B cell (primary cell): ENCODE measurements around the gene NFILZ. TPM values are rescaled to one million over a fixed set of nuclear protein-coding genes. Genes with fewer than 3 reads are reported as not detected.

ENCODE experiments used
- ATAC-seq: fragments of 200-7000 bp; cut with Tn5 transposase; one replicate; pipeline ENCODE4 v1.10.0; 2021; ENCODE audit warnings: low read depth, mild to moderate bottlenecking, moderate number of reproducible peaks, moderate library complexity
- CTCF ChIA-PET: fragments of 350-600 bp; sonication (Branson Sonifier 250); formaldehyde crosslinking; loops from one replicate; lab custom pipeline; 2021; ENCODE audit warnings: antibody characterized with exemption, inconsistent platforms; lab: Charles Lee
- POLR2A ChIA-PET: fragments of 350-600 bp; sonication (Branson Sonifier 250); formaldehyde crosslinking; loops from one replicate; lab custom pipeline; 2021; ENCODE audit warnings: antibody characterized with exemption; lab: Charles Lee
- DNase-seq: peaks from one replicate; pipeline ENCODE4 v3.0.0; 2013
- H2AFZ ChIP-seq: 2 replicates; pipeline ENCODE4 v1.6.1; 2012; ENCODE audit warnings: mild to moderate bottlenecking, low read depth, low read length; ENCODE audit not compliant: insufficient read depth, poor library complexity, severe bottlenecking
- H3K27ac ChIP-seq, 2 donors: 1 replicate in 1 of 2; 2 replicates in 1 of 2; pipeline ENCODE4 v1.5.1; 2012 to 2013; ENCODE audit warnings: low read length in 2 of 2, mild to moderate bottlenecking in 2 of 2, moderate library complexity in 1 of 2
- H3K27me3 ChIP-seq, 4 experiments: fragments of 200-600 bp in 1 of 4; sonication (generic) in 1 of 4; replicated peaks in 1 of 4; 1 replicate in 2 of 4; 2 replicates in 2 of 4; pipeline versions ENCODE4 v1.6.1 to v1.7.0; 2013 to 2016; ENCODE audit warnings: low read length in 3 of 4, mild to moderate bottlenecking in 2 of 4, mixed read lengths in 1 of 4, moderate library complexity in 1 of 4; ENCODE audit not compliant: insufficient read depth in 4 of 4, control insufficient read depth in 3 of 4; ENCODE audit errors: control extremely low read depth in 1 of 4
- H3K36me3 ChIP-seq, 2 experiments: replicated peaks in 1 of 2; 1 replicate in 1 of 2; 2 replicates in 1 of 2; pipeline versions ENCODE4 v1.6.1 to v1.7.1; 2013; ENCODE audit warnings: low read length in 1 of 2; ENCODE audit not compliant: insufficient read depth in 2 of 2, control insufficient read depth in 1 of 2; ENCODE audit errors: control extremely low read depth in 1 of 2, extremely low read depth in 1 of 2
- H3K4me1 ChIP-seq, 2 donors: fragments of 200-600 bp in 1 of 2; sonication (generic) in 1 of 2; 1 replicate in 1 of 2; 2 replicates in 1 of 2; pipeline versions ENCODE4 v1.5.1 to v1.6.1; 2013 to 2017; ENCODE audit warnings: low read length in 2 of 2; ENCODE audit not compliant: control insufficient read depth in 2 of 2, insufficient read depth in 2 of 2
- H3K4me2 ChIP-seq: replicated peaks from 2 replicates; pipeline ENCODE3; 2012; ENCODE audit warnings: mild to moderate bottlenecking, low read depth, low read length; ENCODE audit not compliant: poor library complexity, severe bottlenecking
- H3K4me3 ChIP-seq, 5 experiments: fragments of 200-600 bp in 1 of 5; sonication (generic) in 1 of 5; 1 replicate in 3 of 5; 2 replicates in 2 of 5; pipeline versions ENCODE4 v1.5.1 to v1.7.0; 2011 to 2016; ENCODE audit warnings: low read length in 4 of 5, mild to moderate bottlenecking in 4 of 5, low read depth in 2 of 5, control low read depth in 1 of 5, moderate library complexity in 1 of 5; ENCODE audit not compliant: insufficient read depth in 1 of 5; ENCODE audit errors: control extremely low read depth in 1 of 5, extremely low read depth in 1 of 5
- H3K79me2 ChIP-seq: fragments of 200-600 bp; sonication (generic); one replicate; pipeline ENCODE4 v1.6.0; 2016; ENCODE audit warnings: low read length; ENCODE audit not compliant: control insufficient read depth, insufficient read depth
- H3K9ac ChIP-seq: fragments of 200-600 bp; sonication (generic); 2 replicates; pipeline ENCODE4 v1.6.1; 2017; ENCODE audit warnings: mild to moderate bottlenecking, low read length, moderate library complexity
- H3K9me3 ChIP-seq, 3 donors: one replicate each; pipeline versions ENCODE4 v1.6.1 to v1.7.1; 2013; ENCODE audit warnings: low read length in 2 of 3; ENCODE audit not compliant: control insufficient read depth in 2 of 3, insufficient read depth in 1 of 3; ENCODE audit errors: control extremely low read depth in 1 of 3
- H4K20me1 ChIP-seq: 2 replicates; pipeline ENCODE4 v1.6.0; 2012; ENCODE audit warnings: mild to moderate bottlenecking, low read length; ENCODE audit not compliant: insufficient read depth, control insufficient read depth, poor library complexity, severe bottlenecking
- H3K27ac Mint-ChIP-seq: one replicate; pipeline ENCODE4 v1.8.0; 2021; ENCODE audit warnings: mixed read lengths
- H3K27me3 Mint-ChIP-seq: one replicate; pipeline ENCODE4 v1.8.0; 2021; ENCODE audit warnings: mixed read lengths
- H3K4me1 Mint-ChIP-seq: one replicate; pipeline ENCODE4 v1.8.0; 2021; ENCODE audit warnings: mixed read lengths
- H3K4me3 Mint-ChIP-seq: one replicate; pipeline ENCODE4 v1.8.0; 2021; ENCODE audit warnings: mixed read lengths
- H3K9me3 Mint-ChIP-seq: one replicate; pipeline ENCODE4 v1.8.0; 2022; ENCODE audit warnings: mixed read lengths; ENCODE audit not compliant: insufficient read depth
- EZH2 ChIP-seq: IDR thresholded peaks from 2 replicates; pipeline ENCODE4 v1.6.1; 2012; ENCODE audit warnings: borderline replicate concordance, low read depth, mild to moderate bottlenecking, moderate library complexity, low read length; ENCODE audit not compliant: insufficient read depth, poor library complexity, severe bottlenecking
- WGBS: methylation state at CpG from one replicate; pipeline ENCODE4 v1.1.5; 2013; ENCODE audit warnings: missing lambda C conversion rate; ENCODE audit not compliant: insufficient coverage; 5-methylcytosine and 5-hydroxymethylcytosine counted together
- intact Hi-C: fragments of 100-400 bp; cut with micrococcal nuclease; formaldehyde crosslinking; loops from one replicate; pipeline ENCODE4 v1.10.0; 2022
- polyA plus RNA-seq: library from polyadenylated mRNA; depleted of rRNA; stranded (reverse); fragments of >200 nt; gene quantifications from 2 replicates; pipeline ENCODE4 v1.2.3, GENCODE V29; 2012
- total RNA-seq, 2 donors: library from RNA; stranded (reverse); fragments of 120-200 nt in 1 of 2; gene quantifications; 1 replicate in 1 of 2; 2 replicates in 1 of 2; pipeline versions ENCODE4 v1.2.3 to v1.2.4, GENCODE V29; 2013 to 2022
- TF ChIP-seq, protein P1 (sequence below): fragments of 200-600 bp; IDR thresholded peaks from one replicate; pipeline ENCODE4 v1.8.0; 2022; ENCODE audit warnings: antibody characterized with exemption, mild to moderate bottlenecking

NFILZ gene
- total and polyA plus RNA-seq, 2 donors (not counting 1 experiment from before 2014, with no cell fraction given), result not detected

DNA sequence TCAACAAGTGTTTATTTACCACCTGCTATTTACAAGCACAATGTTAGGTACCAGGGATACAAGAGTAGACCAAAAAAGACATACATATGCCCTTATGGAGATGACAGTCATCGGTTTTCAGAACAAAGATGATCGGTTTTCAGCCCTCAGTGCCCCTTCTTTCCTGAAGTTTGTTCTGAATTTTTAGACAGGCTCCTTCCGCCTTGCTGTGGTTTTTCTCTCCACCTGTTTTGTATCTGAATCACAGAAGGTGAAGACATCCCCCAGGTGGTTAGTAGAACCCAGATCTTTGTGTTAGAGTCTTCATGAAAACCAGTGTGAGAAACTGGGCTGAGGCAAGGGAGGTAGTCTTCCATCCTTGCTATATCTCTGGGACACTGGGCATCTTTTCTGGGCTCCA, 44.6 kb downstream of the NFILZ start:
- no peak overlapping the region for H3K27ac Mint-ChIP-seq

DNA sequence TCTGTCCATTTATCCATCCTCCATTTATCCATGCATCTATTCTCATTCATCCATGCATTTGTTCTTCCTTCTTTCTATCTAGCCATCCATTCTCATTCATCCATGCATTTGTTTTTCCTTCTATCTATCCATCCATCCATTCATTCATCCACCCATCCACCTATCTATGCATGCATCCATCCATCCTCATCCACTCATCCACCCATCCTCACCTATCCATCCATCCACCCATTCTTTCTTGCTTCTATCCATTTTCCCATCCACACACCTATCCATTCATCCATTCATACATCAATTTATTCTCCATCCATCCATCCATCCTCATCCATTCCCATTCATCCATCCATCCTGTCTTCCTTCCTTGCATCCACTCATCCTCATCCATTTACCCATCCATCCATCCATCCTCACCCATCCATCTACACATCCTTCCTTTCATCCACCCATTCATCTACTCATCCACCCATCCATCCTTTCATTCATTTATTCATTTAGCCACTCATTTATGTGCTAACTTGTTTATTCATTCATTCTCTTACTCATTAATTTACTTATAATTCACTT, 47.9 kb downstream of the NFILZ start:
- no peak overlapping the region for H3K4me3 ChIP-seq
- ChIA-PET POLR2A (no interaction called here), CTCF (no interaction called here)
- peaks cover 0 to 5% (median 0%) of the 10 kb centered on the region in 3 donors for H3K9me3 ChIP-seq
- TF ChIP-seq EZH2, result no peak
- TF ChIP-seq, protein P1, sequence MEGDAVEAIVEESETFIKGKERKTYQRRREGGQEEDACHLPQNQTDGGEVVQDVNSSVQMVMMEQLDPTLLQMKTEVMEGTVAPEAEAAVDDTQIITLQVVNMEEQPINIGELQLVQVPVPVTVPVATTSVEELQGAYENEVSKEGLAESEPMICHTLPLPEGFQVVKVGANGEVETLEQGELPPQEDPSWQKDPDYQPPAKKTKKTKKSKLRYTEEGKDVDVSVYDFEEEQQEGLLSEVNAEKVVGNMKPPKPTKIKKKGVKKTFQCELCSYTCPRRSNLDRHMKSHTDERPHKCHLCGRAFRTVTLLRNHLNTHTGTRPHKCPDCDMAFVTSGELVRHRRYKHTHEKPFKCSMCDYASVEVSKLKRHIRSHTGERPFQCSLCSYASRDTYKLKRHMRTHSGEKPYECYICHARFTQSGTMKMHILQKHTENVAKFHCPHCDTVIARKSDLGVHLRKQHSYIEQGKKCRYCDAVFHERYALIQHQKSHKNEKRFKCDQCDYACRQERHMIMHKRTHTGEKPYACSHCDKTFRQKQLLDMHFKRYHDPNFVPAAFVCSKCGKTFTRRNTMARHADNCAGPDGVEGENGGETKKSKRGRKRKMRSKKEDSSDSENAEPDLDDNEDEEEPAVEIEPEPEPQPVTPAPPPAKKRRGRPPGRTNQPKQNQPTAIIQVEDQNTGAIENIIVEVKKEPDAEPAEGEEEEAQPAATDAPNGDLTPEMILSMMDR, result no peak
- Mint-ChIP-seq H3K9me3 (peaks cover 5% of the 10 kb centered on the region), H3K27me3 (peaks cover 11% of the 10 kb centered on the region), H3K4me3 (no peak overlapping the region), H3K4me1 (no peaks in the 10 kb centered on the region), H3K27ac (no peak overlapping the region)
- H2AFZ ChIP-seq, result no peak overlapping the region
- intact Hi-C loops, result no loop called here
- no peak for ATAC-seq
- no peak overlapping the region for H3K4me2 ChIP-seq
- no peaks in the 10 kb centered on the region for H3K79me2 ChIP-seq
- no peak for DNase-seq
- peaks cover 0 to 2% (median 0%) of the 10 kb centered on the region in 4 experiments for H3K27me3 ChIP-seq
- no peaks in the 10 kb centered on the region for H3K4me1 ChIP-seq
- no peaks in the 10 kb centered on the region for H4K20me1 ChIP-seq
- no peaks in the 10 kb centered on the region for H3K36me3 ChIP-seq
- H3K27ac ChIP-seq, result no peak overlapping the region
- no peak overlapping the region for H3K9ac ChIP-seq

More for the DNA sequence above, 44.6 kb downstream of the NFILZ start:
- DNase-seq (no peak), ATAC-seq (no peak)
- no peak overlapping the region for H3K4me3 ChIP-seq
- H2AFZ ChIP-seq, result no peak overlapping the region
- 67% methylated on average over 1 of the region's 3 CpGs for WGBS
- peaks cover 0 to 2% (median 0%) of the 10 kb centered on the region in 4 experiments for H3K27me3 ChIP-seq
- ChIA-PET CTCF (no interaction called here), POLR2A (no interaction called here)
- no peaks in the 10 kb centered on the region for H4K20me1 ChIP-seq
- Mint-ChIP-seq H3K9me3 (peaks cover 5% of the 10 kb centered on the region), H3K4me1 (peaks cover 17% of the 10 kb centered on the region), H3K27me3 (peaks cover 11% of the 10 kb centered on the region), H3K4me3 (no peak overlapping the region)
- no peaks in the 10 kb centered on the region for H3K36me3 ChIP-seq
- no peak overlapping the region for H3K27ac ChIP-seq
- no peak overlapping the region for H3K4me2 ChIP-seq
- H3K9me3 ChIP-seq, result peaks cover 0 to 5% (median 0%) of the 10 kb centered on the region in 3 donors
- H3K79me2 ChIP-seq, result no peaks in the 10 kb centered on the region
- intact Hi-C loops, result no loop called here
- peaks cover 18% of the 10 kb centered on the region in 2 donors for H3K4me1 ChIP-seq
- no peak overlapping the region for H3K9ac ChIP-seq
- TF ChIP-seq EZH2, result no peak

Other genes starting within 250 kb of the NFILZ start
- gene RAB11B, start 240.3 kb upstream of the NFILZ start, total RNA-seq, result 126 and 130 TPM in 2 replicates
- 165 and 190 TPM in 2 replicates for gene RAB11B, start 240.3 kb upstream of the NFILZ start, polyA plus RNA-seq
- 22.9 and 24.8 TPM in 2 replicates for gene MARCHF2, start 217.3 kb upstream of the NFILZ start, total RNA-seq
- gene MARCHF2, start 217.3 kb upstream of the NFILZ start, polyA plus RNA-seq, result 50.5 and 52.6 TPM in 2 replicates
- gene HNRNPM, start 185.7 kb upstream of the NFILZ start, total RNA-seq, result 207 and 221 TPM in 2 replicates
- gene HNRNPM, start 185.7 kb upstream of the NFILZ start, polyA plus RNA-seq, result 137 and 229 TPM in 2 replicates
- 0.91 and 1.2 TPM in 2 replicates for gene PRAM1, start 128.0 kb upstream of the NFILZ start, total RNA-seq
- 1.5 and 1.7 TPM in 2 replicates for gene PRAM1, start 128.0 kb upstream of the NFILZ start, polyA plus RNA-seq
- gene ZNF414, start 116.5 kb upstream of the NFILZ start, total RNA-seq, result 40.7 and 43.8 TPM in 2 replicates
- 35.0 and 52.0 TPM in 2 replicates for gene ZNF414, start 116.5 kb upstream of the NFILZ start, polyA plus RNA-seq
- gene MYO1F, start 53.2 kb upstream of the NFILZ start, total RNA-seq, result 126 TPM in 2 replicates
- 65.5 and 76.3 TPM in 2 replicates for gene MYO1F, start 53.2 kb upstream of the NFILZ start, polyA plus RNA-seq
- 0.39 and 0.59 TPM in 2 replicates for gene ADAMTS10, start 19.9 kb upstream of the NFILZ start, total RNA-seq
- gene ADAMTS10, start 19.9 kb upstream of the NFILZ start, polyA plus RNA-seq, result 1.8 and 3.6 TPM in 2 replicates
- not detected in 2 replicates for gene ACTL9, start 68.2 kb downstream of the NFILZ start, total RNA-seq
- gene ACTL9, start 68.2 kb downstream of the NFILZ start, polyA plus RNA-seq, result not detected in 2 replicates
- gene OR2Z1, start 91.0 kb downstream of the NFILZ start, total RNA-seq, result not detected in 2 replicates
- not detected in 2 replicates for gene OR2Z1, start 91.0 kb downstream of the NFILZ start, polyA plus RNA-seq
- gene ZNF558, start 201.7 kb downstream of the NFILZ start, total RNA-seq, result 29.8 and 35.7 TPM in 2 replicates
- gene ZNF558, start 201.7 kb downstream of the NFILZ start, polyA plus RNA-seq, result 28.8 and 38.4 TPM in 2 replicates
- not detected in 2 replicates for gene MBD3L1, start 201.7 kb downstream of the NFILZ start, total RNA-seq
- not detected in 2 replicates for gene MBD3L1, start 201.7 kb downstream of the NFILZ start, polyA plus RNA-seq